Measurements from ENCODE around the gene APOBR.
"Not testable (repeated sequence)": the region's sequence is repeated elsewhere in the genome, so short reads cannot be mapped to it uniquely, and the experiment has no call there.

Gene APOBR

GRCh38 chr16:28498666-28499381, 4.4 kb downstream of the APOBR start:
- no peak for DNase-seq (ENCODE audit: low read depth in 2 of 2)

- DNase-seq (ENCODE audit: low read depth in 2 of 2), result no peak
Measured at GRCh38 chr16:28499854-28500253, 5.4 kb downstream of the APOBR start.

- not testable (repeated sequence) for DNase-seq (ENCODE audit: low read depth in 2 of 2)
Measured at GRCh38 chr16:28500476-28501180, 6.2 kb downstream of the APOBR start.

GRCh38 chr16:28501258-28502232, 7.1 kb downstream of the APOBR start:
- no peak for DNase-seq (ENCODE audit: low read depth in 2 of 2)

GRCh38 chr16:28502290-28502689, 7.8 kb downstream of the APOBR start:
- DNase-seq (ENCODE audit: low read depth in 2 of 2), result no peak

GRCh38 chr16:28503470-28504259, 9.2 kb downstream of the APOBR start:
- DNase-seq (ENCODE audit: low read depth in 2 of 2), result no peak

GRCh38 chr16:28504707-28505404, 10.4 kb downstream of the APOBR start:
- DNase-seq (ENCODE audit: low read depth in 2 of 2), result no peak

- DNase-seq (ENCODE audit: low read depth in 2 of 2), result no peak
Measured at GRCh38 chr16:28505489-28506137, 11.2 kb downstream of the APOBR start.

- DNase-seq (ENCODE audit: low read depth in 2 of 2), result no peak
Measured at GRCh38 chr16:28511031-28511430, 16.6 kb downstream of the APOBR start.

GRCh38 chr16:28511801-28512789, 17.7 kb downstream of the APOBR start:
- DNase-seq (ENCODE audit: low read depth in 2 of 2), result no peak

- DNase-seq (ENCODE audit: low read depth in 2 of 2), result no peak
Measured at GRCh38 chr16:28513484-28514181, 19.2 kb downstream of the APOBR start.

- no peak for DNase-seq (ENCODE audit: low read depth in 2 of 2)
Measured at GRCh38 chr16:28514246-28514645, 19.8 kb downstream of the APOBR start.

- DNase-seq (ENCODE audit: low read depth in 2 of 2), result no peak
Measured at GRCh38 chr16:28520672-28521071, 26.2 kb downstream of the APOBR start.

GRCh38 chr16:28521436-28521835, 27.0 kb downstream of the APOBR start:
- DNase-seq (ENCODE audit: low read depth in 2 of 2), result no peak

GRCh38 chr16:28522792-28523191, 28.3 kb downstream of the APOBR start:
- DNase-seq (ENCODE audit: low read depth in 2 of 2), result no peak

GRCh38 chr16:28524681-28525171, 30.3 kb downstream of the APOBR start:
- DNase-seq (ENCODE audit: low read depth in 2 of 2), result no peak

GRCh38 chr16:28526201-28527099, 32.0 kb downstream of the APOBR start:
- no peak for DNase-seq (ENCODE audit: low read depth in 2 of 2)

Data from fibroblast of skin of left biceps (primary cell).